GM23338 (cell line): ENCODE data around the gene MAT2B. TPM values are rescaled to one million over a fixed set of nuclear protein-coding genes. Genes with fewer than 3 reads are reported as not detected.

Source experiments
- ATAC-seq: fragments of 200-7000 bp; cut with Tn5 transposase; 3 replicates; pipeline ENCODE4 v1.9.1; 2020
- DNase-seq: peaks from one replicate; pipeline ENCODE4 v3.0.0-alpha.2; 2015; ENCODE audit warnings: low spot score
- H2AFZ ChIP-seq: fragments of 200-600 bp; sonication (generic); 2 replicates; pipeline ENCODE4 v1.8.0; 2016; ENCODE audit warnings: antibody characterized with exemption, mild to moderate bottlenecking, moderate library complexity
- H3F3A ChIP-seq: fragments of 200-600 bp; sonication (generic); replicated peaks from 2 replicates; pipeline ENCODE4 v1.8.0; 2017; ENCODE audit warnings: antibody characterized with exemption, mixed run types, low read depth
- H3K27ac ChIP-seq: fragments of 200-600 bp; sonication (generic); 2 replicates; pipeline ENCODE4 v1.6.1; 2016; ENCODE audit warnings: low read depth
- H3K27me3 ChIP-seq: fragments of 200-600 bp; sonication (generic); 2 replicates; pipeline ENCODE4 v1.8.0; 2016; ENCODE audit warnings: mild to moderate bottlenecking, mixed run types, moderate library complexity; ENCODE audit not compliant: insufficient read depth
- H3K36me3 ChIP-seq: fragments of 200-600 bp; sonication (generic); 2 replicates; pipeline ENCODE4 v1.8.0; 2016; ENCODE audit warnings: mild to moderate bottlenecking; ENCODE audit not compliant: insufficient read depth
- H3K4me1 ChIP-seq: fragments of 200-600 bp; sonication (generic); 2 replicates; pipeline ENCODE4 v1.8.0; 2016; ENCODE audit warnings: mild to moderate bottlenecking, moderate library complexity; ENCODE audit not compliant: insufficient read depth
- H3K4me2 ChIP-seq: fragments of 200-600 bp; sonication (generic); 2 replicates; pipeline ENCODE4 v1.7.1; 2017; ENCODE audit warnings: mixed run types
- H3K4me3 ChIP-seq: fragments of 200-600 bp; sonication (generic); 2 replicates; pipeline ENCODE4 v1.6.1; 2016; ENCODE audit warnings: mixed run types
- H3K79me2 ChIP-seq: fragments of 200-600 bp; sonication (generic); replicated peaks from 2 replicates; pipeline ENCODE4 v1.8.0; 2017; ENCODE audit warnings: mild to moderate bottlenecking; ENCODE audit not compliant: insufficient read depth
- H3K9me2 ChIP-seq: fragments of 200-600 bp; sonication (generic); 2 replicates; pipeline ENCODE4 v1.8.0; 2017; ENCODE audit not compliant: insufficient read depth
- H4K20me1 ChIP-seq: fragments of 200-600 bp; sonication (generic); replicated peaks from 2 replicates; pipeline ENCODE4 v1.8.0; 2017; ENCODE audit warnings: mild to moderate bottlenecking; ENCODE audit not compliant: insufficient read depth
- H3K27ac Mint-ChIP-seq: 2 replicates; pipeline ENCODE4 v1.8.0; 2020; ENCODE audit warnings: inconsistent platforms, mild to moderate bottlenecking, moderate library complexity, mixed read lengths
- H3K27me3 Mint-ChIP-seq: 3 replicates; pipeline ENCODE4 v1.8.0; 2022; ENCODE audit warnings: low read depth, mild to moderate bottlenecking, moderate library complexity, mixed read lengths, inconsistent platforms; ENCODE audit not compliant: insufficient read depth, poor library complexity
- H3K36me3 Mint-ChIP-seq: 3 replicates; pipeline ENCODE4 v1.8.0; 2021; ENCODE audit warnings: low read depth, mild to moderate bottlenecking, inconsistent platforms, moderate library complexity, mixed read lengths
- H3K4me1 Mint-ChIP-seq: 3 replicates; pipeline ENCODE4 v1.8.0; 2020; ENCODE audit warnings: mild to moderate bottlenecking, inconsistent platforms, mixed read lengths
- H3K4me3 Mint-ChIP-seq: 3 replicates; pipeline ENCODE4 v1.8.0; 2021; ENCODE audit warnings: moderate library complexity, mild to moderate bottlenecking, inconsistent platforms, mixed read lengths
- H3K9me3 Mint-ChIP-seq: 3 replicates; pipeline ENCODE4 v1.8.0; 2020; ENCODE audit warnings: moderate library complexity, mild to moderate bottlenecking, inconsistent platforms, mixed read lengths
- CREB1 ChIP-seq: fragments of 250-450 bp; sonication (Bioruptor Pico); IDR thresholded peaks from 2 replicates; pipeline ENCODE4 v1.5.0; 2020; ENCODE audit warnings: low read depth, mild to moderate bottlenecking, moderate library complexity
- EZH2 ChIP-seq: fragments of 200-600 bp; sonication (generic); IDR thresholded peaks from one replicate; pipeline ENCODE4 v1.8.0; 2017; ENCODE audit warnings: antibody characterized with exemption, mild to moderate bottlenecking, low read depth; ENCODE audit not compliant: unreplicated experiment
- EZH2phosphoT487 ChIP-seq: fragments of 200-600 bp; sonication (generic); IDR thresholded peaks from one replicate; pipeline ENCODE4 v1.8.1; 2018; ENCODE audit warnings: antibody characterized with exemption; ENCODE audit not compliant: unreplicated experiment
- JUNB ChIP-seq: IDR thresholded peaks from one replicate; pipeline ENCODE4 v1.6.1; 2016; ENCODE audit warnings: antibody characterized with exemption; ENCODE audit not compliant: unreplicated experiment
- NANOG ChIP-seq: IDR thresholded peaks from 2 replicates; pipeline ENCODE4 v1.6.1; 2016; ENCODE audit warnings: antibody characterized with exemption, borderline replicate concordance
- POLR2AphosphoS5 ChIP-seq: IDR thresholded peaks from 2 replicates; pipeline ENCODE4 v1.6.1; 2016; ENCODE audit warnings: antibody characterized with exemption, low read depth
- STAT1 ChIP-seq: IDR thresholded peaks from one replicate; pipeline ENCODE4 v1.6.1; 2016; ENCODE audit warnings: antibody characterized with exemption; ENCODE audit not compliant: unreplicated experiment
- ZNF114 ChIP-seq: fragments of 250-450 bp; sonication (Bioruptor Pico); IDR thresholded peaks from 2 replicates; pipeline ENCODE4 v1.5.0; 2020; ENCODE audit warnings: mild to moderate bottlenecking, moderate library complexity
- ZNF331 ChIP-seq: fragments of 250-450 bp; sonication (Bioruptor Pico); IDR thresholded peaks from 2 replicates; pipeline ENCODE4 v1.5.0; 2020; ENCODE audit warnings: low read depth, mild to moderate bottlenecking, moderate library complexity
- polyA plus RNA-seq: library from polyadenylated mRNA; unstranded; fragments of >200 nt; fragmentation: Nextera tagmentation; extraction: Ambion mirVana; gene quantifications from 2 replicates; pipeline ENCODE4 v1.2.1, GENCODE V29; 2016
- total RNA-seq: library from RNA; depleted of rRNA; stranded (reverse); fragments of >200 nt; shearing (Covaris generic); gene quantifications from 2 replicates; pipeline ENCODE4 v1.2.3, GENCODE V29; 2014
- TF ChIP-seq, protein P1 (sequence below): IDR thresholded peaks from one replicate; pipeline ENCODE4 v1.6.1; 2018; ENCODE audit warnings: antibody characterized with exemption; ENCODE audit not compliant: unreplicated experiment
- TF ChIP-seq, protein P2 (sequence below): IDR thresholded peaks from 2 replicates; pipeline ENCODE4 v1.6.1; 2016; ENCODE audit warnings: antibody characterized with exemption
- TF ChIP-seq, protein P3 (sequence below): fragments of 250-450 bp; sonication (Bioruptor Pico); IDR thresholded peaks from 2 replicates; pipeline ENCODE4 v1.5.0; 2020; ENCODE audit warnings: mild to moderate bottlenecking, moderate library complexity
- TF ChIP-seq, protein P4 (sequence below), 2 experiments: fragments of 200-600 bp in 1 of 2; sonication (generic) in 1 of 2; conservative IDR thresholded peaks; 2 replicates each; pipeline versions ENCODE4 v1.5.1 to v1.6.1; 2016 to 2017; ENCODE audit warnings: antibody characterized with exemption in 2 of 2, low read depth in 2 of 2, mild to moderate bottlenecking in 2 of 2, moderate library complexity in 1 of 2

Gene MAT2B
- total and polyA plus RNA-seq, 2 experiments from 2014 or later = 81.4 to 120 TPM

DNA sequence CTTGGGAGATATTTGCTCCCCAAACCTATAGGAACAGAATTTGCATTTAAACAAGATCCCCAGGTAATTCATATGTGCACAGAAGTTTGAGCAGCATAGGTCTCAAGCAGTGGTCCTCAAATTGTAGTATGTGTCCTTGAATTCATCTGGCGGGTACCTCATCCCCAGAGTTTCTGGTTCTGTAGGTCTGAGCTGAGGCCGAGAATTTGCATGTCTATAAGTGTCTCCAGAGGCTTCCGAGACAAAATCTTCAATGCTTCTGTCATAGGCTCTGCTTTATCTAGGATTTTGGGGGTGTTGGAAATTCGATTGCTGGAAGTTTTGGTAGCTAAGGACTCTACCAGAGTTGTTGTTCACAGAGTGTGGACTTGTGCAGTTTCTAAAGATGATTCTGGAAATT is 38.6 kb downstream of the MAT2B start (continued):
- no peak for TF ChIP-seq CREB1 (CRISPR knock-in tag)
- TF ChIP-seq ZNF331 (CRISPR knock-in tag) = no peak

DNA sequence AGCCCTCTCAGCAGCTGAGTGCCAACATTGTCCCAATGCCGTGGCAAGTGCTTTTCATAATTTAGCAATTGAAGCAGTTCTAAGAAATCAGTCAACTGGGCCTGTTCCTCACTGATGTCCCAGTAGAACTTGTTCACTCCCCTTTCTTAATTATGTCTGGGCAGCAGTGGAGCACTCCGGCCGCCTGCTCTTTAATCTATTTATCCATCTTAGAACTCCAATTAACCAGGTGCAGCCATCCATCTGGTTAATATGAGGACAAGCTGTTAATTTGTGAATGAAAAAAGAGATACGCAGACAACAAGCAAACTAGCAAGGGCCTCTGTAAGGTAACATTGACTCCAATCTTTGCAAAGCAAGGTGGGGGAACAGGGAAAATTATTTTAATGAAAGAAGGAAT is 39.4 kb downstream of the MAT2B start:
- no peaks in the 10 kb centered on the region for H3F3A ChIP-seq
- H2AFZ ChIP-seq = no peak overlapping the region
- Mint-ChIP-seq H3K36me3 (no peaks in the 10 kb centered on the region), H3K27me3 (peaks cover 4% of the 10 kb centered on the region), H3K4me1 (peaks cover 13% of the 10 kb centered on the region), H3K27ac (no peak overlapping the region), H3K9me3 (no peaks in the 10 kb centered on the region), H3K4me3 (no peak overlapping the region)
- H3K4me3 ChIP-seq = no peak overlapping the region
- H3K36me3 ChIP-seq = no peaks in the 10 kb centered on the region
- no peak overlapping the region for H3K27ac ChIP-seq
- H3K4me2 ChIP-seq = no peak overlapping the region
- peaks cover 15% of the 10 kb centered on the region for H3K4me1 ChIP-seq
- H3K79me2 ChIP-seq = no peaks in the 10 kb centered on the region
- H3K27me3 ChIP-seq = no peaks in the 10 kb centered on the region
- no peaks in the 10 kb centered on the region for H4K20me1 ChIP-seq
- H3K9me2 ChIP-seq = no peaks in the 10 kb centered on the region
- DNase-seq = no peak
- ATAC-seq = no peak
- TF ChIP-seq NANOG (no peak), STAT1 (no peak), POLR2AphosphoS5 (no peak), CREB1 (CRISPR knock-in tag) (no peak), ZNF114 (no peak), EZH2 (no peak), ZNF331 (CRISPR knock-in tag) (no peak), EZH2phosphoT487 (no peak), JUNB (no peak)
- TF ChIP-seq, protein P1, sequence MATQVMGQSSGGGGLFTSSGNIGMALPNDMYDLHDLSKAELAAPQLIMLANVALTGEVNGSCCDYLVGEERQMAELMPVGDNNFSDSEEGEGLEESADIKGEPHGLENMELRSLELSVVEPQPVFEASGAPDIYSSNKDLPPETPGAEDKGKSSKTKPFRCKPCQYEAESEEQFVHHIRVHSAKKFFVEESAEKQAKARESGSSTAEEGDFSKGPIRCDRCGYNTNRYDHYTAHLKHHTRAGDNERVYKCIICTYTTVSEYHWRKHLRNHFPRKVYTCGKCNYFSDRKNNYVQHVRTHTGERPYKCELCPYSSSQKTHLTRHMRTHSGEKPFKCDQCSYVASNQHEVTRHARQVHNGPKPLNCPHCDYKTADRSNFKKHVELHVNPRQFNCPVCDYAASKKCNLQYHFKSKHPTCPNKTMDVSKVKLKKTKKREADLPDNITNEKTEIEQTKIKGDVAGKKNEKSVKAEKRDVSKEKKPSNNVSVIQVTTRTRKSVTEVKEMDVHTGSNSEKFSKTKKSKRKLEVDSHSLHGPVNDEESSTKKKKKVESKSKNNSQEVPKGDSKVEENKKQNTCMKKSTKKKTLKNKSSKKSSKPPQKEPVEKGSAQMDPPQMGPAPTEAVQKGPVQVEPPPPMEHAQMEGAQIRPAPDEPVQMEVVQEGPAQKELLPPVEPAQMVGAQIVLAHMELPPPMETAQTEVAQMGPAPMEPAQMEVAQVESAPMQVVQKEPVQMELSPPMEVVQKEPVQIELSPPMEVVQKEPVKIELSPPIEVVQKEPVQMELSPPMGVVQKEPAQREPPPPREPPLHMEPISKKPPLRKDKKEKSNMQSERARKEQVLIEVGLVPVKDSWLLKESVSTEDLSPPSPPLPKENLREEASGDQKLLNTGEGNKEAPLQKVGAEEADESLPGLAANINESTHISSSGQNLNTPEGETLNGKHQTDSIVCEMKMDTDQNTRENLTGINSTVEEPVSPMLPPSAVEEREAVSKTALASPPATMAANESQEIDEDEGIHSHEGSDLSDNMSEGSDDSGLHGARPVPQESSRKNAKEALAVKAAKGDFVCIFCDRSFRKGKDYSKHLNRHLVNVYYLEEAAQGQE = no peak
- TF ChIP-seq, protein P2, sequence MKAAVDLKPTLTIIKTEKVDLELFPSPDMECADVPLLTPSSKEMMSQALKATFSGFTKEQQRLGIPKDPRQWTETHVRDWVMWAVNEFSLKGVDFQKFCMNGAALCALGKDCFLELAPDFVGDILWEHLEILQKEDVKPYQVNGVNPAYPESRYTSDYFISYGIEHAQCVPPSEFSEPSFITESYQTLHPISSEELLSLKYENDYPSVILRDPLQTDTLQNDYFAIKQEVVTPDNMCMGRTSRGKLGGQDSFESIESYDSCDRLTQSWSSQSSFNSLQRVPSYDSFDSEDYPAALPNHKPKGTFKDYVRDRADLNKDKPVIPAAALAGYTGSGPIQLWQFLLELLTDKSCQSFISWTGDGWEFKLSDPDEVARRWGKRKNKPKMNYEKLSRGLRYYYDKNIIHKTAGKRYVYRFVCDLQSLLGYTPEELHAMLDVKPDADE = no peak
- TF ChIP-seq, protein P3, sequence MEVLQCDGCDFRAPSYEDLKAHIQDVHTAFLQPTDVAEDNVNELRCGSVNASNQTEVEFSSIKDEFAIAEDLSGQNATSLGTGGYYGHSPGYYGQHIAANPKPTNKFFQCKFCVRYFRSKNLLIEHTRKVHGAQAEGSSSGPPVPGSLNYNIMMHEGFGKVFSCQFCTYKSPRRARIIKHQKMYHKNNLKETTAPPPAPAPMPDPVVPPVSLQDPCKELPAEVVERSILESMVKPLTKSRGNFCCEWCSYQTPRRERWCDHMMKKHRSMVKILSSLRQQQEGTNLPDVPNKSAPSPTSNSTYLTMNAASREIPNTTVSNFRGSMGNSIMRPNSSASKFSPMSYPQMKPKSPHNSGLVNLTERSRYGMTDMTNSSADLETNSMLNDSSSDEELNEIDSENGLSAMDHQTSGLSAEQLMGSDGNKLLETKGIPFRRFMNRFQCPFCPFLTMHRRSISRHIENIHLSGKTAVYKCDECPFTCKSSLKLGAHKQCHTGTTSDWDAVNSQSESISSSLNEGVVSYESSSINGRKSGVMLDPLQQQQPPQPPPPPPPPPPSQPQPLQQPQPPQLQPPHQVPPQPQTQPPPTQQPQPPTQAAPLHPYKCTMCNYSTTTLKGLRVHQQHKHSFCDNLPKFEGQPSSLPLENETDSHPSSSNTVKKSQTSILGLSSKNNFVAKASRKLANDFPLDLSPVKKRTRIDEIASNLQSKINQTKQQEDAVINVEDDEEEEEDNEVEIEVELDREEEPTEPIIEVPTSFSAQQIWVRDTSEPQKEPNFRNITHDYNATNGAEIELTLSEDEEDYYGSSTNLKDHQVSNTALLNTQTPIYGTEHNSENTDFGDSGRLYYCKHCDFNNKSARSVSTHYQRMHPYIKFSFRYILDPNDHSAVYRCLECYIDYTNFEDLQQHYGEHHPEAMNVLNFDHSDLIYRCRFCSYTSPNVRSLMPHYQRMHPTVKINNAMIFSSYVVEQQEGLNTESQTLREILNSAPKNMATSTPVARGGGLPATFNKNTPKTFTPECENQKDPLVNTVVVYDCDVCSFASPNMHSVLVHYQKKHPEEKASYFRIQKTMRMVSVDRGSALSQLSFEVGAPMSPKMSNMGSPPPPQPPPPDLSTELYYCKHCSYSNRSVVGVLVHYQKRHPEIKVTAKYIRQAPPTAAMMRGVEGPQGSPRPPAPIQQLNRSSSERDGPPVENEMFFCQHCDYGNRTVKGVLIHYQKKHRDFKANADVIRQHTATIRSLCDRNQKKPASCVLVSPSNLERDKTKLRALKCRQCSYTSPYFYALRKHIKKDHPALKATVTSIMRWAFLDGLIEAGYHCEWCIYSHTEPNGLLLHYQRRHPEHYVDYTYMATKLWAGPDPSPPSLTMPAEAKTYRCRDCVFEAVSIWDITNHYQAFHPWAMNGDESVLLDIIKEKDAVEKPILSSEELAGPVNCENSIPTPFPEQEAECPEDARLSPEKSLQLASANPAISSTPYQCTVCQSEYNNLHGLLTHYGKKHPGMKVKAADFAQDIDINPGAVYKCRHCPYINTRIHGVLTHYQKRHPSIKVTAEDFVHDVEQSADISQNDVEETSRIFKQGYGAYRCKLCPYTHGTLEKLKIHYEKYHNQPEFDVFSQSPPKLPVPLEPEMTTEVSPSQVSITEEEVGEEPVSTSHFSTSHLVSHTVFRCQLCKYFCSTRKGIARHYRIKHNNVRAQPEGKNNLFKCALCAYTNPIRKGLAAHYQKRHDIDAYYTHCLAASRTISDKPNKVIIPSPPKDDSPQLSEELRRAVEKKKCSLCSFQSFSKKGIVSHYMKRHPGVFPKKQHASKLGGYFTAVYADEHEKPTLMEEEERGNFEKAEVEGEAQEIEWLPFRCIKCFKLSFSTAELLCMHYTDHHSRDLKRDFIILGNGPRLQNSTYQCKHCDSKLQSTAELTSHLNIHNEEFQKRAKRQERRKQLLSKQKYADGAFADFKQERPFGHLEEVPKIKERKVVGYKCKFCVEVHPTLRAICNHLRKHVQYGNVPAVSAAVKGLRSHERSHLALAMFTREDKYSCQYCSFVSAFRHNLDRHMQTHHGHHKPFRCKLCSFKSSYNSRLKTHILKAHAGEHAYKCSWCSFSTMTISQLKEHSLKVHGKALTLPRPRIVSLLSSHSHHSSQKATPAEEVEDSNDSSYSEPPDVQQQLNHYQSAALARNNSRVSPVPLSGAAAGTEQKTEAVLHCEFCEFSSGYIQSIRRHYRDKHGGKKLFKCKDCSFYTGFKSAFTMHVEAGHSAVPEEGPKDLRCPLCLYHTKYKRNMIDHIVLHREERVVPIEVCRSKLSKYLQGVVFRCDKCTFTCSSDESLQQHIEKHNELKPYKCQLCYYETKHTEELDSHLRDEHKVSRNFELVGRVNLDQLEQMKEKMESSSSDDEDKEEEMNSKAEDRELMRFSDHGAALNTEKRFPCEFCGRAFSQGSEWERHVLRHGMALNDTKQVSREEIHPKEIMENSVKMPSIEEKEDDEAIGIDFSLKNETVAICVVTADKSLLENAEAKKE (CRISPR knock-in tag) = no peak
- TF ChIP-seq, protein P4, sequence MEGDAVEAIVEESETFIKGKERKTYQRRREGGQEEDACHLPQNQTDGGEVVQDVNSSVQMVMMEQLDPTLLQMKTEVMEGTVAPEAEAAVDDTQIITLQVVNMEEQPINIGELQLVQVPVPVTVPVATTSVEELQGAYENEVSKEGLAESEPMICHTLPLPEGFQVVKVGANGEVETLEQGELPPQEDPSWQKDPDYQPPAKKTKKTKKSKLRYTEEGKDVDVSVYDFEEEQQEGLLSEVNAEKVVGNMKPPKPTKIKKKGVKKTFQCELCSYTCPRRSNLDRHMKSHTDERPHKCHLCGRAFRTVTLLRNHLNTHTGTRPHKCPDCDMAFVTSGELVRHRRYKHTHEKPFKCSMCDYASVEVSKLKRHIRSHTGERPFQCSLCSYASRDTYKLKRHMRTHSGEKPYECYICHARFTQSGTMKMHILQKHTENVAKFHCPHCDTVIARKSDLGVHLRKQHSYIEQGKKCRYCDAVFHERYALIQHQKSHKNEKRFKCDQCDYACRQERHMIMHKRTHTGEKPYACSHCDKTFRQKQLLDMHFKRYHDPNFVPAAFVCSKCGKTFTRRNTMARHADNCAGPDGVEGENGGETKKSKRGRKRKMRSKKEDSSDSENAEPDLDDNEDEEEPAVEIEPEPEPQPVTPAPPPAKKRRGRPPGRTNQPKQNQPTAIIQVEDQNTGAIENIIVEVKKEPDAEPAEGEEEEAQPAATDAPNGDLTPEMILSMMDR (conservative IDR thresholded peaks at IDR 0.05; ENCODE audit: low read depth in 2 of 2) = no peak
